HG02840 (cell line): ENCODE results near the gene RFX4.
"Not testable (repeated sequence)": the region's sequence is repeated elsewhere in the genome, so short reads cannot be mapped to it uniquely, and the experiment has no call there.

Source experiments
- ATAC-seq: cut with Tn5 transposase; IDR thresholded peaks from one replicate; pipeline ENCODE4 v1.9.1; 2021; ENCODE audit warnings: mild to moderate bottlenecking, moderate library complexity, moderate number of reproducible peaks; ENCODE audit not compliant: unreplicated experiment, low FRiP score

RFX4 gene

DNA sequence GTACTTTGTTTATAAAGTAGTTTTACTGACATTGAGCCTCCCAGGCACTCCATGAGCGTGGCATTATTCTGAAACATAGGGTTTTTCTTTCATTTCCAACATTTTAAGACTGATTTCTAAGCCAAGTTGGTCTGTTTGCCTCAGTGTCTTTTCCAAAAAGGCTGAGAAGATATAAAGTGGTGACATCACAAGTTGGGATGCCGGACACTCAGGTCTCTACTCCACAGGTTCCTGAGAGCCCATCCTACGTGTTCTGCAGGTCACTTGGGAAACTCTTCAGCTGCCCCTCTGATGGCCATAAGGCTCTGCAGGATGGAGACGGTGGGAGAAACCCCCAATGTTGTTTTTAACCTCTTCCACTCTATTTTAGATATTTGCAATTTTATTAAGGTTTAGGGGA lies 6.0 kb downstream of the RFX4 start:
- no peak for ATAC-seq

GRCh38 chr12:106590601-106591000 lies 7.8 kb downstream of the RFX4 start:
- ATAC-seq: no peak

DNA sequence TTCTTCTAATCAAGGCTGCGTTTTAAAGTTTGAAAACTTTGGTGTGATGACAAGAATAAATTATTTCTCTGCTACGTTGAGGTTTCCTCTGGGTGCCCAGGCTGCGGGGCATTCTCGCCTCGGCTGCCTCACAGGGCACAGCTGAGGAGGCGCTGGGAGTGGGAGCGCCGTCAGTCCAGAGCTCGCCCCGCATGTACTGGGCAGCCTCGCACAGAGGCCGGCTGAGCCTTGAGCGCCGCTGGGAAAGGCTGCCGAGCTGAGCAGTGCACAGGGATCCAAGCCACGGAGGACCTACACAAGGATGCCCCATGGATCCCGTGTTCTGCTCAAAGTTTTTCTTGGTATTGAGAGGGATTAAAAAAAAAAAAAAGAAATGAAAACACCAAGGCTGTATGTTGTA lies 11.6 kb downstream of the RFX4 start:
- no peak for ATAC-seq

GRCh38 chr12:106595268-106595667 lies 12.5 kb downstream of the RFX4 start:
- ATAC-seq: no peak

DNA sequence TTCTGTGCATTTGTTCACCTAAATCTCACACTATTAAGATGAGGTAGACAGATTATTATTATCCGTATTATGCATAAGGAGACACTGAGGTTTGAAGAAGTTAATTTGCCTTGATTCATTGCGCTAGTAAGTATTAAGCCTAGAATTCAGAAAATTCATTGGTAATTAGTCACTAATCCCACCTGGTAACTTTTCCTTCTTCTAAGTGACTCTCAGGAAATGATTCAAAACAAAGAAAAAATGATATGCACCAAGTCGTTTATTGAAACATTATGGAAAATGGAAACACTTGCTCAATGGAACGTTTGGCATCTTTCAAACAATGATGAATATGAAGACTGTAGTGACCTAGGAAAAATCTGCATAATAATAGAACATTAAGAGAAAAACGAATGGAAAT lies 15.2 kb downstream of the RFX4 start:
- ATAC-seq: no peak

- ATAC-seq: no peak
These were observed 16.5 kb downstream of the RFX4 start for GRCh38 chr12:106599302-106599701.

GRCh38 chr12:106600503-106600902 lies 17.7 kb downstream of the RFX4 start:
- no peak for ATAC-seq

GRCh38 chr12:106601031-106601430 lies 18.2 kb downstream of the RFX4 start:
- no peak for ATAC-seq

DNA sequence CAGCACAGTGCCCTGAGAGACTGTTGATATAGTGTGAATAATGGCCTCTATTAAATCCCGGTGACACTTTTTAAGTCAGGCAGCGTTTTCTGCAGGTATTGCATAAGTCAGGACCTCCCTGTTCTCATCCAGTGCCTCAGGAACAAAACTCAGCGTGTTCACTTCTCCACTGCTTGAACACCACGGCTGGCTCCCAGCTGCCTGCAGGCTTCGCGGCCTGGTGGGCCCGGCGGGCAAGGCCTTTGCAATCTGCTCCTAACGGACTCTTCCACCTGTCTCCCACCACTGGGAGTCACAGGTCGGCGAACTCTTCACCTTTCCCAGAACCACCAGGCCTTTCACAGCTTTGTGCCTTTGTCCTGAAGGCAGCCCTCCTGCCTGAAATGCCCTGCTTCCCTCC lies 18.7 kb downstream of the RFX4 start:
- no peak for ATAC-seq

DNA sequence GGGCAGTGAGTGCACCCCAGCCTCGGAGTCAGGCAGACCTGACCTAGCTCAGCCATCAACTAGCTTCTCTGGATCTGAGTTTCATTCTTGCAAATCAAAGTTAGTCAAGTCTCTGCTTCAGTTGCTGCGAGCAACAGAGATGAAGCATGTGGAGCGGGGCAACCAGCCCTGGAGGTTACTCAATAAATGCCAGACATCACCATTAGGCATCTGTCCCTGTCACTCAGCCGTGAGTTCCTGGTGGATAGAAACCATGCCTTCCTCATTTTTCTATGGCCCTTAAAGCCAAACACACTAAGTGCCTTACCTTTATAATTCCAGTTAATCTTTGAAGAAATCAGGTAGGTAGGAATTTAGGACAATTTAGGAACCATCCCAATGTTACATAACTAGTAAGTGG lies 19.3 kb downstream of the RFX4 start:
- no peak for ATAC-seq

DNA sequence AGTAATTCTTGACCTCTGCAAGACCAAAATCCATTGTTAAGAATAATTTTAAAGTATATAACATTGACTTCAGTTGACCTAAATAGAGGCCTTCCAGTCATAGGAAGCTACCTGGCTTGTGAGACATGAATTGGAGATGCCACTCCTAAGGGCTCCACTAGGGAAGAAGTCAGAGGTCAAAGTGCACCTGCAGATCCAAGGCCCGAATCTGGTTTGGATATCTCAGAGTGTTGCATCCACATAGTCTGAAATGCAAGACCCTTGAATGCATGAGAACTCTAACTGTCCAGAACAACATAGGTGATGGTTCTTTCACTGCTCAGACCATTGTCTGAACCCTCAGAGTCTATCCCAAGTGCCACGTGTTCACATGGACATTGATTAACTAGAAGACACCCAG lies 22.4 kb downstream of the RFX4 start:
- ATAC-seq: no peak

- ATAC-seq: not testable (repeated sequence)
These were observed 37.8 kb downstream of the RFX4 start for GRCh38 chr12:106620588-106620987.

DNA sequence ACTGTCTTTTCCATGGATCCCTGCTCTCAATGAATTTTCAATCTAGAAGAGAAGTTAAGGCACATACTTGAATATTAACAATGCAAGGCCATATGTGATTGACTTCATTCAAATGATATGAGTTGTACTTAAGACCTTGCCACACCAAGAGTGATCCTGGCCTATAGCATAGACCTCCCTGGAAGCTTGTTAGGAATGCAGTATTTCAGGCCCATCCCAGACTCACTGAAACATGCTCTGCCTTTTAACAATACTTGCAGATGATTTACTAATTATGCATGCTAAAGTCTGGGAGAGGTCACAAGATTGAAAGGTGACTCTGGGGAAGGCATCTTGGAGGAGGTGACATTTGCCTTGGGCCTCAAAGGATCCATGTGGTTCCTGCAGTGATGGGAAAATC lies 43.2 kb downstream of the RFX4 start:
- no peak for ATAC-seq

DNA sequence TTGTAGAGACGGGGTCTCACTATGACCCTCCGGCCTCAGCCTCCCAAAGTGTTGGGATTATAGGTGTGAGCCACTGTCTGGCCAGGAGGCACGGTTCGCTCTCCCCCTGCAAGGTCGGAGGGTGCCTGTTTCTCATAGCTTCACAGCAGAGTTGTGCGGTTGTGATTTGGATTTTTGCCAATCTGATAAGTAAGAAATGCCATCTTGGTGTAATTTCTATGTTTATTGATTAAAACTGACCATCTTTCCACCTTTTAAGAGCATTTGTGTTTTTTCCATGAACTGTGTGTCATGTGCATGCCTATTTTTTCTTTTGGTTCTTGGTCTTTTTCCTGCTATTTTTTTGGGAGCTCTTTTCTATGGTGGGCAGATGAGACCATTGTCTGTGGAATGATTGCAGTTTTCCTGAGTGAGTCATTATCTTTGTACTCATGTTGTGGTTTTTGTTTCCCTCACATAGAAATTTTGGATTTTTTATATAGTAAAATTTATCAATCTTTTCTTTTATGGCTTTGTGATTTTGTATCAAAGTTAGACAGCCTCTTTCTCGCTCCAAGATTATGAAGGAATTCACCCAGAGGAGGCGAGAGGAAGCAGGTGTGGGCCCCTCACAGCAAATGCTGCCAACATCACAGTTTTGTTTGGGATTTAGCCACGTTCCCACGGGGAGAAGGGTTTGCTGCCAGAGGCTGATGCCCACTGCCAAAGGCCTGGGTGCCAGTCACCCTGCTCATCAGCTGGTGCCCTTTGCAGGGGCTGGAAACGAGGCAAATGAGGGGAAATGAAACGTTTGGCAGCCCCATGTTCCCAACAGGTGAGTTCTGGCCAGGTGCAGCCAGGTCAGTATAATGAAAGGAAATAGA lies 47.2 kb downstream of the RFX4 start:
- ATAC-seq: no peak

- ATAC-seq: no peak
These were observed 48.3 kb downstream of the RFX4 start for GRCh38 chr12:106631150-106631549.

GRCh38 chr12:106631797-106632196 lies 49.0 kb downstream of the RFX4 start:
- no peak for ATAC-seq

DNA sequence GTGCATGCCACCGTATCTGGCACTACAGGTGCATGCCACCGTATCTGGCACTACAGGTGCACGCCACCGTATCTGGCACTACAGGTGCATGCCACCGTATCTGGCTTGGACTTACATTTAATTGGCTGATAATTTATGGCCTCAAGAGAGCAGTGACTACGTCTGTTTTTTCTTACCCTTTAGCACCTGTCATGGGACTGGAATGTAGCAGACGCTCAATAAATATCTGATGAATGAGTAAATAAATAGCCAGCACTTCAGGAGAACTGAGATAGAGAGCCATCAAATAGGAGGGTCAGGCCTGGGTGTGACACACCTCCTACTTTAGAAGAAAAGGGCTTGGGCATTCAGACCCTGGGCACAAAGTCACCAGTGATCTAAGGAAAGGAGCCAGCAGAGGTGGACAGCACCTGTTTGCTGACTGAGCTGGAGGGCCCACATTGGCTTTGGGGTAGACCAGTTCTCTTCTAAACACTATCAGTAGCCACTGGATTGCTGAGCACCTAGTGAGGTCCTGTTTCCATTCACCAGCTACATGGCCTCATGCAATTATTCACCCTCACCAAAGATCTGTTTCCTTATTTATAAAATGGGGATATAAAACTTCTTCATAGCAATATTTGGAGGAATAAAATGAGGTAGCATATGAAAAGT lies 50.1 kb downstream of the RFX4 start:
- no peak for ATAC-seq

GRCh38 chr12:106633451-106633823 lies 50.6 kb downstream of the RFX4 start:
- ATAC-seq: no peak

DNA sequence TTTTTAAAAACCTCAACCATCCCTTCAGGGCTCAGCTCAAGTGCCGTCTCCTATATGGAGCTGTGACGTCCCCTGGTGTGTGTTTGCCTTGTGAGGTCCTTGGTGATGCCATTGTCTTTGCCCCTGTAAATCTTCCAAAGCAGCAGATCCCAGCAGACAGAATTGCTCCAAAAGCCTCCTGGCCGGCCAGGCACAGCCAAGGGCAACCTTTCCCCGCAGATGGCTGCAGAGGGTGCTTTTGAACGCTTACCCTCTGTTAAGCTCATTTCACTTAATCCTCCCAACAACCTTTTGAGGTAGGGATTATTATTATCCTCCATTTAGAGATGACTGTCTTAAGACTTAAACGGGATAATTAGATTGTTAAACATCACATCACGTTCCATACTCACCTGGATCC lies 51.4 kb downstream of the RFX4 start:
- ATAC-seq: no peak

DNA sequence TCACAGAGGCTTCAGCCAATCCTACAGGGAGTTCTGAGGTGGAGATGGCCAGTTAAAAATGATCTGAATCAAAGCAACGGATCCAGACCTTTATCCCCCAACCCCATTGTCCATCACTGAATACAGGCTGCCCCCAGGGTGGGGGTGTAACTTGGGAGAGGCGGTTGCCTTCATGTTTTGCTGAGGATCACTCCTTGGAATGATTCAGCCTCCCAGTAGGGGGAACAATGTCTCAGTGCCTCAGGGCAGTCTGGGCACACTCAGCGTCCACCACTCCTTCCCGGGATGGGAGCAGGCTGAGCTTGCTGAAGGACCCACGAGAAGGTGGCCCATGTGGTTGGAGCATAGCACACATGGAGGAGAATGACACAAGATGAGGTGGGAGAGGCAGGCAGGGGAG lies 60.2 kb downstream of the RFX4 start:
- no peak for ATAC-seq

DNA sequence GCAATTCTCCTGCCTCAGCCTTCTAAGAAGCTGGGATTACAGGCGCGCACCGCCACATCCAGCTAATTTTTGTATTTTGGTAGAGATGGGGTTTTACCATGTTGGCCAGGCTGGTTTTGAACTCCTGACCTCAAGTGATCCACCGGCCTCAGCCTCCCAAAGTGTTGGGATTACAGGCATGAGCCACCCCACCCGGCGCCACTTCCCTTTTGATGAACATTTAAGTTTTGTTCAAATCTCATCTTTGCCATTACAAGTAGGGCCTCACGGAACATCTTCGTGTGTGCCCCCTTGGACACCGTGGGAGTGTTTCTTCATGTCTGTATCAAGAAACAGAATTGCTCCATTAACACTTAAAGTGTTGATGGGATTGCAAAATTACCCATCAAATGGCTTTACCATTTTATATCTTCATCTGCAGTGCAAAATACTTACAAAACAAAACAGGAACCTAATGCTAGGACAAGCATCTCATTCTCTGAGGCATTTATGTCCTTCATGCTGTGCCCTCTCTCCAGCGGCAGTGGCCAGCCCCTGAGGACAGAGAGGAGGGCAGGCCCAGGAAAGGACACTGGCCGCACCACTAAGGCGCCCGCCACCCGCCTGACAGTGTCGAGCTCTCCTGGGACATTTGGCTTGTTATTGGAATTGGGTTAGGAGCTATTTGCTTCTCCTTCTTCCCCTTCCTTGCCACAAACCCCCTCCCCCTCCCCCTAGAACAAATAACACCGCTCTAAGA lies 61.7 kb downstream of the RFX4 start:
- ATAC-seq: no peak

- ATAC-seq: no peak
These were observed 62.2 kb downstream of the RFX4 start for GRCh38 chr12:106645074-106645421.
